ENCODE results near the gene LGALS14. TPM values are rescaled to one million over a fixed set of nuclear protein-coding genes. Genes with fewer than 3 reads are reported as not detected.
A peak's percentile ranks its signal among the peaks of the same experiment; 100 is the strongest.
"Not testable (repeated sequence)": the region's sequence is repeated elsewhere in the genome, so short reads cannot be mapped to it uniquely, and the experiment has no call there.

LGALS14 gene, protein sequence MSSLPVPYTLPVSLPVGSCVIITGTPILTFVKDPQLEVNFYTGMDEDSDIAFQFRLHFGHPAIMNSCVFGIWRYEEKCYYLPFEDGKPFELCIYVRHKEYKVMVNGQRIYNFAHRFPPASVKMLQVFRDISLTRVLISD
- total RNA-seq = not detected

DNA sequence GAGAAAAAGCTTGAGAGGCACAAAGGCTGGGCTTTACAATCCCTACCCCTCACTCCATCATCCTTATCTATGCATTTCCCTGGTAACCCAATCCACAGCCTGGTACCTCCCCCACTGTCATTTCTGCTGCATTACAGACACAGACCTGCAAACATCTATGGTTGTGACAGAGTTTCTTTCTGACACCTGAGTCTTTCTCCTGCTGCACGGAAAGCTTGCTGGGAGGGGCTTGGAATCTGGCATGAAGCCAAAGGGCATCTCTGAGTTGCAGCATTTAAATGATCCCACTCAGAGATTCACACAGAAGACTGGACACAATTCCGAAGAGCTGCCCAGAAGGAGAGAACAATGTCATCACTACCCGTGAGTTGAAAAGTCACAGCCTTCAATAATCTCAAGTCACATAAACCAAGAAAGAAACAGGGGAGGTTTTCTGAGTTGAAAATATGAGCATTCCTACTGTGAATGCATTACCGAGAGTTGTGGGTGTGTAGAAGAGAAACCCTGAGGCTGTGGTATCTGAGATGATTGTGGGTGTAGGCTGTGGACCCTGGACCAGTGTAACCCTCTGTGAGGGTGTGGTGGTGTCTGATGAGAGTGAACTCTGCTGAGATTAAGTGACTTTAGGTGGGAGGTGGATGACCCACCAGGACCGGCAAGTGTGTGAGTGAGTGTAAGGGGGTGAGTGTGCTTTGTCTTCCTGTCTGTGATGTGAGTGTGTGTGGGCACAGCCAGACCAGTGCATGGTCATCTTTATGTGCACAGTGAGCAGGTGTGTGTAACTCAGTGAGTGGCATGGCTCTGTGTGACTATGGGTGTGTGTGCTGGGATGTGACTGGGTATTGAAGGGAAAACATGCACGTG lies at the start of gene LGALS14:
Gene LGALS14, plus strand, starts transcription at position 301 of the 864 bp plus-strand sequence. Its CDS starts 48 bp downstream, at position 349.
- 0 to 100% (median 34%) methylated on average over 1 to 4 of the region's 6 CpGs for WGBS, 10 experiments
- Histone ChIP-seq H3K27ac (no peak within 1 kb of the TSS), H3K4me3 (no peak within 1 kb of the TSS), H3K4me1 (replicated peaks in 1 of 2) (no peaks in the 10 kb centered on the region)
- no peak for ATAC-seq (replicated peaks in 6 of 8)
- in situ Hi-C loops (cut with MboI; ENCODE audit: low pct_unique_long_range_greater_than_20kb in 2 of 9, low sequenced_read_pairs in 9 of 9, unreplicated experiment in 9 of 9) = no loop called here

DNA sequence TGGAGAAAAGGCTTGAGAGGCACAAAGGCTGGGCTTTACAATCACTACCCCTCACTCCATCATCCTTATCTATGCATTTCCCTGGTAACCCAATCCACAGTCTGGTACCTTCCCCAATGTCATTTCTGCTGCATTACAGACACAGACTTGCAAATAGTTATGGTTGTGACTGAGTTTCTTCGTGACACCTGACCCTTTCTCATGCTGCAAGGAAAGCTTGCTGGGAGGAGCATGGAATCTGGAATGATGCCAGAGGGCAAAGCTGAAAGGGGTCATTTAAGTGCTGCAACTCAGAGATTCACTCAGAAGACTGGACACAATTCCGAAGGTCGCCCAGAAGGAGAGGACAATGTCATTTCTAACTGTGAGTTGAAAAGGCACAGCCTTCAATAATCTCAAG lies 48.7 kb upstream of the LGALS14 start, which contains the start of gene LGALS16:
Gene LGALS16, plus strand, starts transcription at position 301 of the 400 bp plus-strand sequence. Its CDS starts 49 bp downstream, at position 350.
- WGBS, 10 experiments = 0 to 20% (median 10%) methylated on average over 1 to 3 of the region's 3 CpGs; no CpG with 5 or more reads in 6 of the 10 experiments
- Histone ChIP-seq H3K27ac (no peak within 1 kb of the TSS), H3K4me3 (no peak within 1 kb of the TSS), H3K4me1 (replicated peaks in 1 of 2) (no peaks in the 10 kb centered on the region)
- no peak for ATAC-seq (replicated peaks in 6 of 8)
- in situ Hi-C loops (cut with MboI; ENCODE audit: low pct_unique_long_range_greater_than_20kb in 2 of 9, low sequenced_read_pairs in 9 of 9, unreplicated experiment in 9 of 9) = loop anchor here in 3 of 9 experiments (25.0 kb wide), 1 partner anchor 93 kb away; no protein-coding TSS in a partner anchor

DNA sequence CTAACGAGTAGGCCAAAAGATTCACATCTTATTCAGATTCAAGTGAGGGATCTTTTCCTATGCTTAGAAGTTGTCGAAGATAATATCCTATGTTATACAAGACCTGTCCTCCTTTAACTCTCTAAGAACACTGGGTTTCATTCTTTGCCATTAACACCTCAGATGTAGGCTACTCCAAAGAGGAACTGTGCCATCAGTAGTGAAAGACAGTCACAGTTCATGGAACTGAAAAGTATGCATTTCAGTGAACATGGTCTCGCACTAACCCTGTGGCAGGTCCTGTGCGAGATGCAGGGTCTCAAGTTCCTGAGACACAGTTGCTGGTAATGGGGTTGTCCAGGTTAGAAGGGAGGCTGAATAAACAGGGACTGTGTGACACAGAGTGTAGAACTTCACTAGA lies 44.5 kb upstream of the LGALS14 start:
- Histone ChIP-seq H3K27ac (no peak overlapping the region), H3K4me3 (no peak overlapping the region), H3K4me1 (replicated peaks in 1 of 2) (no peaks in the 10 kb centered on the region)
- WGBS, 10 experiments = 0 to 60% (median 30%) methylated on average over 2 to 4 of the region's 4 CpGs; no CpG with 5 or more reads in 2 of the 10 experiments
- in situ Hi-C loops (cut with MboI; ENCODE audit: low pct_unique_long_range_greater_than_20kb in 2 of 9, low sequenced_read_pairs in 9 of 9, unreplicated experiment in 9 of 9) = loop anchor here in 3 of 9 experiments (25.0 kb wide), 1 partner anchor 97 kb away; no protein-coding TSS in a partner anchor
- no peak for ATAC-seq (replicated peaks in 6 of 8)

DNA sequence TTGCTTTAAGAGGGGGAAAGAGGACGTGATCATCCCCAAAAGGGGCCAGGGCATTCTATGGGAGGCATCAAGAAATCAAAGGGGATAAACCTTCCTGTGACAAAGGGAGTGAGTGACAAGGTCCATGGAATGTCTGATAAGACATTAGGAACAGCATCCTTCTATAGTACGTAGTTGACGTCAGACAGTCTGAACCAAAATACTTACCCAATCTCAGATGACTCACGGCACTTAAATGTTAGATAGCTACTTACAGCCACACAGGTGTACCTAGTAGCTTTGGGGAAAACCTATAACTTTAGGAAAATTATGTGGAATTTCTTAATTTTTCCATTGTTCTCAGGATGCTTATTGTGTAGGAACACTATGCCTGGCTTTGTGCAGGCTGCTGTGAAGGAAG lies 43.6 kb upstream of the LGALS14 start:
- in situ Hi-C loops (cut with MboI; ENCODE audit: low pct_unique_long_range_greater_than_20kb in 2 of 9, low sequenced_read_pairs in 9 of 9, unreplicated experiment in 9 of 9) = loop anchor here in 3 of 9 experiments (25.0 kb wide), 1 partner anchor 98 kb away; no protein-coding TSS in a partner anchor

DNA sequence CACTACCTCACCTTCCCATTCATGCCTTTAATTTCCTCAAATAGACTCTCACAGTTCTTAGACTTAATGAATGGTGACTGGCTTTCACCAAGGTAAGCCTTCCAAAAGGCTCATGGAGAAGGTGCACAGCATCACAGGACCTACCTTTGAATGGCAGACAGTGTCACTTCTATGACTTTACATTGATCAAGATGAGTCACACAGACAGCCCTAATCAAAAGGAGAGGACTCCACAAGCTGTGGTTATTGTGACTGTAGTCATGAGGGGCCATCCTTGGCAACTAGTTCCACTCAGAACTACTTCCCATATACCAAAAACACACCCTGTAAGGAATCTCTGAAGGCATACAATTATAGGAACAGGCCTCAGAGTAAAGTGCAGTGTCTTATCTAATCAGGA lies 42.7 kb upstream of the LGALS14 start:
- H3K4me3 ChIP-seq = no peak overlapping the region
- ATAC-seq (replicated peaks in 6 of 8) = no peak
- no peak overlapping the region for H3K27ac ChIP-seq
- no peaks in the 10 kb centered on the region for H3K4me1 ChIP-seq (replicated peaks in 1 of 2)
- in situ Hi-C loops (cut with MboI; ENCODE audit: low pct_unique_long_range_greater_than_20kb in 2 of 9, low sequenced_read_pairs in 9 of 9, unreplicated experiment in 9 of 9) = loop anchor here in 3 of 9 experiments (25.0 kb wide), 1 partner anchor 99 kb away; no protein-coding TSS in a partner anchor

More for the DNA sequence above, 43.6 kb upstream of the LGALS14 start:
- no peak for ATAC-seq (replicated peaks in 6 of 8)
- Histone ChIP-seq H3K4me3 (no peak overlapping the region), H3K4me1 (replicated peaks in 1 of 2) (no peaks in the 10 kb centered on the region), H3K27ac (no peak overlapping the region)
- WGBS, 10 experiments = 0 to 83% (median 42%) methylated on average over 1 to 4 of the region's 4 CpGs; no CpG with 5 or more reads in 2 of the 10 experiments

DNA sequence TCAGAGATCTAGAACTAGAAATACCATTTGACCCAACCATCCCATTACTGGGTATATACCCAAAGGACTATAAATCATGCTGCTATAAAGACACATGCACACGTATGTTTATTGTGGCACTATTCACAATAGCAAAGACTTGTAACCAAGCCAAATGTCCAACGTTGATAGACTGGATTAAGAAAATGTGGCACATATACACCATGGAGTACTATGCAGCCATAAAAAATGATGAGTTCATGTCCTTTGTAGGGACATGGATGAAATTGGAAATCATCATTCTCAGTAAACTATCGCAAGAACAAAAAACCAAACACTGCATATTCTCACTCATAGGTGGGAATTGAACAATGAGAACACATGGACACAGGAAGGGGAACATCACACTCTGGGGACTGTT lies 34.4 kb upstream of the LGALS14 start:
- not testable (repeated sequence) for ATAC-seq (replicated peaks in 6 of 8); H3K4me1 ChIP-seq (replicated peaks in 1 of 2); H3K27ac ChIP-seq; H3K4me3 ChIP-seq
- in situ Hi-C loops (cut with MboI; ENCODE audit: low pct_unique_long_range_greater_than_20kb in 2 of 9, low sequenced_read_pairs in 9 of 9, unreplicated experiment in 9 of 9) = loop anchor here in 3 of 9 experiments (25.0 kb wide), 1 partner anchor 108 kb away; no protein-coding TSS in a partner anchor
- WGBS, 10 experiments = no CpG with 5 or more reads among the region's 3 CpGs

DNA sequence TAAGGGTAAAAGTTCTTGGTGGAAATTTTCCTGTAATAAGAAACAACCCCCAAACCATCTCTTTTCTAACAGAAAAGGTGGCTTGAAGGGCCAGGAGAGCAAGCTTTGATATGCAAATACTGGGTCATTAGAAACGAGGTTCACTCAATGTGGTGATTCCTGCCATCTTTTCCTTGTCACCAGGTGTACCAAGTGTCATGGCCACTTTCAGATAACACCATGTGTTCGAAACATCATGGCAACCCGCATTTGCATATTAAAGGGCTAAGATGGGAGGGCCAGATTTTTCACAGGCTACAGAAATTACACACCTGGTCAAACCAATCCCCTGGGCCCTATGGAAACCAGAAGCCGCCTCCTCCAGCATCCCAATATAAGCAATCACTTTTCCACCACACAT lies 33.3 kb upstream of the LGALS14 start:
- no peak for ATAC-seq (replicated peaks in 6 of 8)
- H3K27ac ChIP-seq = no peak overlapping the region

DNA sequence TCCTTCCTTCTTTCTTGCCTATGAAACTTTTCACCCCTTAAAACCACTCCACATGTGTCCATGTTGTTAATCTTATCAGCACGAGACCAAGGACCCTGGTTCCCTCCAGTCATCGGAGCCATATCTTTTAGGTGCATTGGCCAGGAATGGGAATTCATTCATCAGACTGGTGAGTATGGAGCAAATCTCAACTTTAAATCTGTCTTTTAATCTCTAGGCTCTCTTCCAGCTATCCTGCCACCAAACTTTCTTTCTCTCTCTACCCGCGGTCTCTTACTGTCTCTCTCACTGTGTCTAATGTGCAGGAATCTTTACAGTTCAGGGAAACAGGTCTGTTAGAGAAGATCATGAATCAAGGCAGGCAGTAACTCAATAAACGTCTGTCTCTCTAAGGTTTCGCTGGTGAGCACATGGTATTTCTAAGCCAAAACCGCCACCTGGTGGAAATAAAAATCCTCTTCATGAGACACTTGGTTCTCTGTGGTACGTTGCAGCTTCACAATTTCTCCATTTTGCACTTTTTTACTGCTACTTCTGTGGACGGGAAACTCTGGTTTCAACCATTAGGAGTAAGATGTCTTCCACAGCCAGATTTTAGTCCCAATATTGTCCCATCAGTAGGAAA lies 32.4 kb upstream of the LGALS14 start:
- 0 to 21% (median 6%) methylated on average over 2 to 9 of the region's 9 CpGs; no CpG with 5 or more reads in 1 of the 10 experiments for WGBS, 10 experiments
- no peak overlapping the region for H3K4me3 ChIP-seq
- H3K4me1 ChIP-seq (replicated peaks in 1 of 2) = no peaks in the 10 kb centered on the region
- no peak overlapping the region for H3K27ac ChIP-seq
- in situ Hi-C loops (cut with MboI; ENCODE audit: low pct_unique_long_range_greater_than_20kb in 2 of 9, low sequenced_read_pairs in 9 of 9, unreplicated experiment in 9 of 9) = loop anchor here in 3 of 9 experiments (25.0 kb wide), 1 partner anchor 110 kb away; no protein-coding TSS in a partner anchor
- peak in 4 of 8 experiments; percentile 54 to 94 (median 92) for ATAC-seq (replicated peaks in 6 of 8)

More for the DNA sequence above, 33.3 kb upstream of the LGALS14 start:
- no peak overlapping the region for H3K4me3 ChIP-seq
- 0 to 90% (median 43%) methylated on average over 2 to 4 of the region's 4 CpGs; no CpG with 5 or more reads in 5 of the 10 experiments for WGBS, 10 experiments
- no peaks in the 10 kb centered on the region for H3K4me1 ChIP-seq (replicated peaks in 1 of 2)
- in situ Hi-C loops (cut with MboI; ENCODE audit: low pct_unique_long_range_greater_than_20kb in 2 of 9, low sequenced_read_pairs in 9 of 9, unreplicated experiment in 9 of 9) = loop anchor here in 3 of 9 experiments (25.0 kb wide), 1 partner anchor 109 kb away; no protein-coding TSS in a partner anchor

DNA sequence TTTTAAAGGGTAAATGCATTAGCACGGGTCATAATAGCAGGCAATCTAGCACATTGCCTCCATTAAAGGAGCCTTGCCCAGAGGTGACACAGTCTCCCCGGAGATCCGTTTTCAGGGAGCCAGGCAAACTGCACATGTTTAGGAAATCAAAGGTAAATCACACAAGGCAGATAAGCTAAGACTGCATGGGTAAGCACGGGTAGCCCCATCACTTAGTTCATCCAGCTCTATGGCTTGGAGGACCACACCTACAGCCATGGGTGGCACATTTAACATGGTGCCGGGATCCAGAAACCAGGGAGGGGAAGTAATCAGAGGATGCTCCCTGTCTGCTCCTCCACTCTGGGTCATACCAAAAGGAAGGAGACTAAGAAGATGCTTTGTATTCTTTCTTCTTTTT lies 31.8 kb upstream of the LGALS14 start:
- WGBS, 10 experiments = 0 to 60% (median 36%) methylated on average over 1 to 4 of the region's 5 CpGs; no CpG with 5 or more reads in 2 of the 10 experiments
- in situ Hi-C loops (cut with MboI; ENCODE audit: low pct_unique_long_range_greater_than_20kb in 2 of 9, low sequenced_read_pairs in 9 of 9, unreplicated experiment in 9 of 9) = loop anchor here in 3 of 9 experiments (25.0 kb wide), 1 partner anchor 110 kb away; no protein-coding TSS in a partner anchor
- no peak overlapping the region for H3K4me3 ChIP-seq
- H3K4me1 ChIP-seq (replicated peaks in 1 of 2) = no peaks in the 10 kb centered on the region
- no peak overlapping the region for H3K27ac ChIP-seq
- no peak for ATAC-seq (replicated peaks in 6 of 8)

DNA sequence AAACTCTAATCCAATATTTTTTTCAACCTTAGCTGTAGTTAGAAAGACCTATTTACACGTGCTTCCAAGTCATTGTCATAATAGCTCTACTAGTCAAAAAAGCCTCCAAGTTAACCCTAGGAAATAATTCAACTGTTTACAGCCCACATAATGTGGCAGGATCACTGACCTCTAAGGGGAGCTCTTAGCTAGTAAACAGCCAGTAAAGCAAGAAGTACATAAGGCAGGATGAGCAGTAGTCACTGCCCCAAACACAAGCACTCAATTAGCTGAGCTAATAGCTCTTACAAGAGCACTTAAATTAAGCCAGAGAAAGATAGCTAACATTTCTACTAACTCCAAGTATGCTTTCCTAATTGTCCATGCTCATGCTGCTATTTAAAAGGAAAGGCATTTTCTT lies 30.4 kb upstream of the LGALS14 start:
- not testable (repeated sequence) for H3K27ac ChIP-seq; ATAC-seq (replicated peaks in 6 of 8); H3K4me3 ChIP-seq; H3K4me1 ChIP-seq (replicated peaks in 1 of 2)
- 0 to 38% (median 0%) methylated on average over 1 of the region's 1 CpG; no CpG with 5 or more reads in 4 of the 10 experiments for WGBS, 10 experiments
- in situ Hi-C loops (cut with MboI; ENCODE audit: low pct_unique_long_range_greater_than_20kb in 2 of 9, low sequenced_read_pairs in 9 of 9, unreplicated experiment in 9 of 9) = loop anchor here in 3 of 9 experiments (25.0 kb wide), 1 partner anchor 112 kb away; no protein-coding TSS in a partner anchor

DNA sequence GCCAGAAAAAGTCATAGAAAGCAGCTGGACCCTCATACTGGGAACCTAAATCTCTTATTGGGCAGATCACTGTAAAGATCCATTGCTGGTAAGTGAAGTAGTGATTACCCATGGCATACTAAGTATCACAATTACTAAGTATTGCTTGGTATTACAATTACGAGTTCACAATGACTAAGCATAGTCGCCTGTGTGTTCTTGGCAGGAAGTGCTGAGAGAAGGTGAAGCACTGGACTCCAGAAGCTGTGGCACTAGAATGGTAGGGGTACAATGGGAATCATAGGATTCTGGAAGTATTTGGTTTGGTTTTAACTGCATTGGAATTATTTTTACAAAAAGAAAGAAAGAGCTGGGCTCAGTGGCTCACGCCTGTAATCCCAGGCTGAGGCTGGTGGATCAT lies 28.3 kb upstream of the LGALS14 start:
- no peak for ATAC-seq (replicated peaks in 6 of 8)
- Histone ChIP-seq H3K27ac (no peak overlapping the region), H3K4me1 (replicated peaks in 1 of 2) (no peaks in the 10 kb centered on the region), H3K4me3 (no peak overlapping the region)
- in situ Hi-C loops (cut with MboI; ENCODE audit: low pct_unique_long_range_greater_than_20kb in 2 of 9, low sequenced_read_pairs in 9 of 9, unreplicated experiment in 9 of 9) = no loop called here
- 17 to 100% (median 76%) methylated on average over 1 to 3 of the region's 3 CpGs; no CpG with 5 or more reads in 5 of the 10 experiments for WGBS, 10 experiments

DNA sequence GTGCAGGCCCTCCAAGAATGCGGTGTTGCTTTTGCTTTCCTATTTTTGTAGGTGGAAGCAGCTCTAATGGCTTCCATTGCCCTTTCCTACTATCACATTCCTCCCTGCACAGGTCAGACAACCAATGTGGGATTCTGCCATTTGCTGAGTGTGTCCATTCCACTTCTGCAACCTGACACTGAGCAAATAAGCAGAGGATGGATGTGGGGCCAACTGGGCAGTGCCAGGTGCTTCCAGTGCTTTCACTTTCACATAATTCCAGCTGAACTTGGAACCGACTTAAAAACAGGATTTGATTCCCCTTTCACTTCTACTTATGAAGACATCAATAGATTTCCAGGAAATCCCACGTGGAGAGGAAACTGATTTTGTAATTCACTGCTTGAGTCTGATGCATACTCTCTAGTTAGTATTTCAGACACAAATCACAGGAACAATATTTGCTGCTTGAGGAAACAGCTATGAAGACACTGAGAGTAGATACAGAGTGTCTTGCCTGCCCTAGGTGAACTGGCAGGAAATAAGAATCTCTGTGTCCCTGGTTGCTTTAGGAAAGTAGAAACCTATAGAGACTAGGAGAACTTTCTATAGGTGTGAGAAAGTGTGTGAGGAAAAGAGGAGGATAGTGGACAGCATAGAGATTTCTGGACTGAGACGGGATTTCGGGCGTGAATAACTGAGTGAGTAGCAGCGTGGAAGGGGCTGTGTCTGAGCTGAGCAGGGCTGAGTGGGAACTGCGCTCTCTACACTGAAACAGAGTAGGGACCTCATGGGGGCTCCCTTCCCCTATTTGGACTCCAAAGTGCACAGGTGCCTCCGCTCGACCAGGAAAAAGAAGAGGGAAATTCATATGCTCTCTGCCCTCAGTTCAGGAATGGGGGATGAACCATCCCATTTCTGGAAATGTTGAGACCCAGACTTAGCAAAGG lies 26.1 kb upstream of the LGALS14 start:
- no peak overlapping the region for H3K27ac ChIP-seq
- no peaks in the 10 kb centered on the region for H3K4me1 ChIP-seq (replicated peaks in 1 of 2)
- 8 to 68% (median 38%) methylated on average over 1 to 10 of the region's 10 CpGs; no CpG with 5 or more reads in 1 of the 10 experiments for WGBS, 10 experiments
- in situ Hi-C loops (cut with MboI; ENCODE audit: low pct_unique_long_range_greater_than_20kb in 2 of 9, low sequenced_read_pairs in 9 of 9, unreplicated experiment in 9 of 9) = no loop called here
- peak in 3 of 8 experiments; percentile 19 to 79 (median 35) for ATAC-seq (replicated peaks in 6 of 8)
- H3K4me3 ChIP-seq = no peak overlapping the region
